Choroid plexus epithelial cell (primary cell): ENCODE results near the gene EIF1AX.
"Not testable (repeated sequence)": the region's sequence is repeated elsewhere in the genome, so short reads cannot be mapped to it uniquely, and the experiment has no call there.

ENCODE experiments used
- DNase-seq: peaks from one replicate; pipeline ENCODE4 v3.0.0-alpha.2; 2010; ENCODE audit warnings: low read depth
- H3K4me3 ChIP-seq: 2 replicates; pipeline ENCODE4 v1.5.1; 2011; ENCODE audit warnings: low read depth, mild to moderate bottlenecking, control low read depth, low read length, moderate library complexity
- CTCF ChIP-seq: conservative IDR thresholded peaks from 2 replicates; pipeline ENCODE4 v1.5.1; 2011; ENCODE audit warnings: low read depth, mild to moderate bottlenecking, control low read depth, inconsistent platforms, low read length, moderate library complexity

Gene EIF1AX

GRCh38 chrX:20129547-20129946 lies 12.1 kb downstream of the EIF1AX start:
- DNase-seq, result no peak
- no peak for TF ChIP-seq CTCF
- no peak overlapping the region for H3K4me3 ChIP-seq

- no peak overlapping the region for H3K4me3 ChIP-seq
- TF ChIP-seq CTCF, result no peak
- no peak for DNase-seq
Measured at GRCh38 chrX:20128670-20129069, 13.0 kb downstream of the EIF1AX start.

- not testable (repeated sequence) for DNase-seq, H3K4me3 ChIP-seq
Measured at GRCh38 chrX:20127440-20127839, 14.2 kb downstream of the EIF1AX start.

- H3K4me3 ChIP-seq, DNase-seq: not testable (repeated sequence)
Measured at GRCh38 chrX:20126833-20127232, 14.8 kb downstream of the EIF1AX start.

- DNase-seq, result no peak
- TF ChIP-seq CTCF, result no peak
- no peak overlapping the region for H3K4me3 ChIP-seq
Measured at GRCh38 chrX:20124964-20125363, 16.7 kb downstream of the EIF1AX start.

GRCh38 chrX:20118065-20118824 lies 23.4 kb downstream of the EIF1AX start:
- no peak overlapping the region for H3K4me3 ChIP-seq
- no peak for DNase-seq

GRCh38 chrX:20116577-20117240 lies 24.9 kb downstream of the EIF1AX start, which contains the start of gene MAP7D2:
Gene MAP7D2, minus strand, starts transcription at chrX:20116907. Its CDS starts 28 bp downstream, at chrX:20116879.
- no peak for TF ChIP-seq CTCF
- DNase-seq, result no peak
- H3K4me3 ChIP-seq, result peak within 1 kb of the TSS; percentile 36

More at GRCh38 chrX:20118065-20118824, 23.4 kb downstream of the EIF1AX start:
- TF ChIP-seq CTCF, result no peak

GRCh38 chrX:20116087-20116576 lies 25.5 kb downstream of the EIF1AX start:
- no peak for DNase-seq
- no peak for TF ChIP-seq CTCF
- H3K4me3 ChIP-seq, result peak overlapping the region; percentile 36
